Duodenal mucosa (tissue), 2 donors: ENCODE data around the gene GLIS2.

ENCODE experiments used
- H3K27ac ChIP-seq: one replicate; pipeline ENCODE4 v1.7.0; 2013; ENCODE audit warnings: low read depth, low read length
- H3K27me3 ChIP-seq, 2 donors: one replicate each; pipeline ENCODE4 v1.7.0; 2013; ENCODE audit warnings: low read length in 2 of 2, control low read depth in 1 of 2; ENCODE audit not compliant: insufficient read depth in 2 of 2, control insufficient read depth in 1 of 2
- H3K36me3 ChIP-seq, 2 donors: one replicate each; pipeline ENCODE4 v1.7.0; 2013; ENCODE audit warnings: low read length in 2 of 2, control low read depth in 1 of 2; ENCODE audit not compliant: insufficient read depth in 2 of 2, control insufficient read depth in 1 of 2
- H3K4me1 ChIP-seq, 2 donors: one replicate each; pipeline ENCODE4 v1.7.0; 2013; ENCODE audit warnings: low read length in 2 of 2, control low read depth in 1 of 2; ENCODE audit not compliant: insufficient read depth in 2 of 2, control insufficient read depth in 1 of 2
- H3K4me3 ChIP-seq, 2 donors: one replicate each; pipeline ENCODE4 v1.7.0; 2013; ENCODE audit warnings: low read length in 2 of 2, low read depth in 1 of 2
- H3K9ac ChIP-seq, 2 donors: one replicate each; pipeline ENCODE4 v1.7.0; 2013; ENCODE audit warnings: low read length in 2 of 2, low read depth in 1 of 2
- H3K9me3 ChIP-seq, 2 donors: one replicate each; pipeline ENCODE4 v1.7.0; 2013; ENCODE audit warnings: low read length in 2 of 2, control low read depth in 1 of 2; ENCODE audit not compliant: control insufficient read depth in 1 of 2

Gene GLIS2

DNA sequence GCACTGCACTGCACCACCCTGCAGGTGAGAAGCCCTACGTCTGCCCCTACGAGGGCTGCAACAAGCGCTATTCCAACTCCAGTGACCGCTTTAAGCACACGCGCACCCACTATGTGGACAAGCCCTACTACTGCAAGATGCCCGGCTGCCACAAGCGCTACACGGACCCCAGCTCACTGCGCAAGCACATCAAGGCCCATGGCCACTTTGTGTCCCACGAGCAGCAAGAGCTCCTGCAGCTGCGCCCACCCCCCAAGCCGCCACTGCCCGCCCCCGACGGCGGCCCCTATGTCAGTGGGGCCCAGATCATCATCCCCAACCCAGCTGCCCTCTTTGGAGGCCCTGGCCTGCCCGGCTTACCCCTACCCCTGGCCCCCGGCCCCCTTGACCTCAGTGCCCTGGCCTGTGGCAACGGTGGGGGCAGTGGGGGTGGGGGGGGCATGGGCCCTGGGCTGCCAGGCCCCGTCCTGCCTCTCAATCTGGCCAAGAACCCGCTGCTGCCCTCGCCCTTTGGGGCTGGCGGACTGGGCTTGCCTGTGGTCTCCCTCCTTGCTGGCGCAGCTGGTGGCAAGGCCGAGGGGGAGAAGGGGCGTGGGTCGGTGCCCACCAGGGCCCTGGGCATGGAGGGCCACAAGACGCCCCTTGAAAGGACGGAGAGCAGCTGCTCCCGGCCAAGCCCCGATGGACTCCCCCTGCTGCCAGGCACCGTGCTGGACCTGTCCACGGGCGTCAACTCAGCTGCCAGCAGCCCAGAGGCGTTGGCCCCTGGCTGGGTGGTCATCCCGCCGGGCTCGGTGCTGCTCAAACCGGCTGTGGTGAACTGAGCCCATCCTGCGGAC is 21.1 kb downstream of the GLIS2 start:
- peaks cover 0 to 15% of the 10 kb centered on the region in 2 donors for H3K27me3 ChIP-seq
- H3K9ac ChIP-seq = no peak overlapping the region
- no peak overlapping the region for H3K4me3 ChIP-seq
- no peaks in the 10 kb centered on the region for H3K9me3 ChIP-seq
- no peaks in the 10 kb centered on the region for H3K4me1 ChIP-seq
- peaks cover 5 to 29% of the 10 kb centered on the region in 2 donors for H3K36me3 ChIP-seq
- no peak overlapping the region for H3K27ac ChIP-seq

DNA sequence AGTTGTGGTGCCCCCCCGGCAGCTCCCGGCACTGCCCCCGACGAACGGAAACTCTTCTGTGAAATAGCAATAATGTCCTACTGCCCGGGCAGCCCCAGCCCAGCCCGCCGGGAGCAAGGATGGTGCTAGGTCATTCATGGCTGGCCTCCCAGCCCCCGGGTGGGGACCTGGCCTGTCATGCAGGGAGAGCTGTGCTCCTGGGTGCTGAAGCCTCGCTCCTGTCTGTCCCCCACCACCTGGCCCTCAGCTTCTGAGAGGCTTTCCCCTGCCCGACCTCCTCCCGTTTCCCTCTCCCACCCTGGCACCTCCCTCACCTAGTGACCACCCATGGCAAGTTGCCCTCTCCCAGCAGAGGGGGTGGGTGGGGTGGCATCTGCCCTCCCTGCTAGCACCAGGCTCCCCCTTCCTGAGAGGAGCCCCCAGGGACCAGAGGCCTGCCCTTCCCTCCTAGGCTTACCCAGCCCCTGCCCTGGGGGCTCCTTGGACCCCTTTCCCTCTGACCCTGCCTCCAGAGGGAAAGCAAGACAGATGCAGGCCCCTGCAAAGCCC is 21.7 kb downstream of the GLIS2 start:
- H3K27ac ChIP-seq = no peak overlapping the region
- H3K4me1 ChIP-seq = no peaks in the 10 kb centered on the region
- no peaks in the 10 kb centered on the region for H3K9me3 ChIP-seq
- no peak overlapping the region for H3K4me3 ChIP-seq
- peaks cover 0 to 8% of the 10 kb centered on the region in 2 donors for H3K27me3 ChIP-seq
- no peak overlapping the region for H3K9ac ChIP-seq
- peaks cover 5 to 29% of the 10 kb centered on the region in 2 donors for H3K36me3 ChIP-seq

DNA sequence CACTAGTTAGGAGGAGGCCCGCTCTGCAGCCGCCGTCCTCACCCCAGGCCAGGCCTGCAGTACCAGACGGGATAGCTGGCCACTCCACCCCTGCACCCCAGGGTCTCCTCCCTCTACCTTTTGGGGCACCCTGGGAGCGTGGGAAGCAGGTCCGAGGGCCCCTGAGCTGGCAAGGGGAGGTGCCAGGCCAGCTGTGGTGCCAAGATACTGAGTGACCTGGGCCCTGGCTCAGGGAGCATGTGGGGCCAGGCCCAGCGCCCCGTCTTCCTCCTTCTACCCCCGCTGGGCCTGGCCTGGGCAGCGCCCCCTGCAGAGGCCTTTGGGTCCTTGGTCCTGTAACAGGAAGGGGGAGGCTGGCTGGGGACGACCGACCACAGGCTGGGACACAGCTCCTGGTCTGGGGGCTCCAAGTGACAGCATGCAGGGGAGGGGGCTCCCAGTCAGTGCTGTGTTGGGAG is 22.3 kb downstream of the GLIS2 start:
- no peaks in the 10 kb centered on the region for H3K9me3 ChIP-seq
- H3K27me3 ChIP-seq = peaks cover 0 to 4% of the 10 kb centered on the region in 2 donors
- no peak overlapping the region for H3K4me3 ChIP-seq
- peaks cover 5 to 29% of the 10 kb centered on the region in 2 donors for H3K36me3 ChIP-seq
- H3K4me1 ChIP-seq = no peaks in the 10 kb centered on the region
- no peak overlapping the region for H3K27ac ChIP-seq
- no peak overlapping the region for H3K9ac ChIP-seq

DNA sequence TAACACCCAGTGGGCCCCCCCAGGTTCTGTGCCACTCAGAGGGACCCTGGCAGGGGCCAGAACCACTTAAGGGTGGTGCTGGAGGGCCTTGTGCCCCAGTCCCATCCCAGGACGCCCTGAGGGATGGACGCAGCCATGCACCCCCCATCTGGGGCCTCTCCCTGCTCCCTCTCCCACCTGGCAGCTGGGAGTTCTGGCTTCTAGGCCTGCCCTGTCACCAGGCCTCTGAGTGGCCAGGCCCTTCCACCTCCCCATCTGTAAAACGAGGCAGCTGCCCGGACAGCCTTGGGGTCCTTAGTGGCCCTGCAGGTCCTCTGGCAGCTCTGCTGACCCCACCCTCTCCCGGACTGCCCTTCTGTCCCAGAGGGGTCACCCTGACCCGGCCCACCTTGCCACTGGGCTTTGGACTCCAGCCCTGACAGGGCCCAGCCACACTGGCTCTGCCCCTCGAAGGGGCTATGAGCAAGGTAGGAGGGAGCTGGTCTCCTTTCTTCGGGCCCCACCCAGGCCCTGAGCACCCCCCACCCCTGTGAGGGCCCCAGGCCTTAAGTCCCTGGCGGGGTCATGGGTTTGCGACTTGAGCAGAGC is 22.9 kb downstream of the GLIS2 start:
- H3K4me3 ChIP-seq = no peak overlapping the region
- no peaks in the 10 kb centered on the region for H3K27me3 ChIP-seq
- peaks cover 5 to 29% of the 10 kb centered on the region in 2 donors for H3K36me3 ChIP-seq
- H3K9me3 ChIP-seq = no peaks in the 10 kb centered on the region
- H3K9ac ChIP-seq = no peak overlapping the region
- no peaks in the 10 kb centered on the region for H3K4me1 ChIP-seq
- H3K27ac ChIP-seq = no peak overlapping the region

DNA sequence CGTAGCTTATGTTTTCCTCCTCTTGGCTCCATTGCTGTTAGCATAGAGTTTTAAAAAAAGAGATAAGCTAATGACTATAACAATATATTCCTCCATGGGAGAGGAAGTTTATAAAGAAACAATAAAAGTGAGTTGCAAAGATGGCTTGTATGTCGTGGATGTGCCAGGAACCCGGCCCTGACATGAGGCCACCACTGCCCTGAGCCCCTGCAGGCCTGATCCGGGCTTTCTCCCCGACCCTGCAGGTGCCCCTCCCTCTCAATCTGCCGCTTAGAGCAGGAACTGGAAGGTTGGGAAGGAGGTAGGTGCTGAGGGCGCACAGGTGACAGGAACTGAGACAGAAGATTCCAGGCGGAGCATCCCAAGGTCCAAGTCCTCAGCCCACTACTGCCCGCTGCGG is 23.6 kb downstream of the GLIS2 start:
- H3K4me3 ChIP-seq = no peak overlapping the region
- no peaks in the 10 kb centered on the region for H3K27me3 ChIP-seq
- H3K27ac ChIP-seq = no peak overlapping the region
- no peaks in the 10 kb centered on the region for H3K4me1 ChIP-seq
- H3K9me3 ChIP-seq = no peaks in the 10 kb centered on the region
- no peak overlapping the region for H3K9ac ChIP-seq
- H3K36me3 ChIP-seq = peaks cover 5 to 29% of the 10 kb centered on the region in 2 donors

DNA sequence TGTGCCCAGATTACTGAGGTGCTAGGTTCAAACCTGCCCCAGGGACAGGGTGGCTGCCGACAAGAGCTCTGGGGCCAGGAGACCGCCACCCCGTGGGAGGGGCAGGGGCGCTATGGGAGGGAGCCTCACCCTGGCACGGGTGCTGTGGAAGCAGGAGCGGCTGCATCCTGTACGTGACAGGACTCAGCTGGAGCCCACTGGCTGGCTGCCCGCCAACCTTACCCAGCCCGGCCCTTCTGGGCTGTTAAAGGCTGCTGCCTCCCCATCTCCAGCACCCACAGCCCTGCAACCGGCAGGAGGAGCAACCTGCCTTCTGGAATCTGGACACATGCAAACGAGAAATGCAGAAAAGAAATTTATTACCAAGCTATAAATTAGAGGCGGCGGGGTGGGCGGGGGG is 24.0 kb downstream of the GLIS2 start:
- H3K9me3 ChIP-seq = no peaks in the 10 kb centered on the region
- no peaks in the 10 kb centered on the region for H3K27me3 ChIP-seq
- H3K27ac ChIP-seq = no peak overlapping the region
- peaks cover 5 to 25% of the 10 kb centered on the region in 2 donors for H3K36me3 ChIP-seq
- no peaks in the 10 kb centered on the region for H3K4me1 ChIP-seq
- H3K9ac ChIP-seq = no peak overlapping the region
- H3K4me3 ChIP-seq = no peak overlapping the region

DNA sequence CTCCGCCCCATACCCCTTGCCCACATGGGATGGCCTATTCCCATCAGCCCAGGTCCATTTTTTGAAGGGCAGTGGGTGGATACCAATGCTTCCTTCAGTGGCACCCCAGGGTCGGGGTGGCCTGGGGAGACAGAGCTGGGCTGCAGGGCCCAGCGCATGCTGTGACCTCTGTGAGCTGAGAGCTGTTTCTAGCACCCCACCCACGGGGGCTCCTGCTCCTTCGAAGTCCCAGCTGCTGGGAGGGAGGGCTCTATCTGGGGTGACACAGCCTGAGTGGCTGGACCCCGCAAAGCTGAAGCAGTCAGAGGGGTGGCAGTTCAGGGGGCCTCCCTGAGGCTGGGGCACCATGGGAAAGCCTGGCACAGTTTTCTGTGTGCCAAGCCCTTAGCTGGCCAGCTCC is 24.6 kb downstream of the GLIS2 start:
- Histone ChIP-seq H3K27ac (no peak overlapping the region), H3K36me3 (peaks cover 5 to 23% of the 10 kb centered on the region in 2 donors), H3K9ac (no peak overlapping the region), H3K4me3 (no peak overlapping the region), H3K9me3 (no peaks in the 10 kb centered on the region), H3K4me1 (no peaks in the 10 kb centered on the region), H3K27me3 (no peaks in the 10 kb centered on the region)

DNA sequence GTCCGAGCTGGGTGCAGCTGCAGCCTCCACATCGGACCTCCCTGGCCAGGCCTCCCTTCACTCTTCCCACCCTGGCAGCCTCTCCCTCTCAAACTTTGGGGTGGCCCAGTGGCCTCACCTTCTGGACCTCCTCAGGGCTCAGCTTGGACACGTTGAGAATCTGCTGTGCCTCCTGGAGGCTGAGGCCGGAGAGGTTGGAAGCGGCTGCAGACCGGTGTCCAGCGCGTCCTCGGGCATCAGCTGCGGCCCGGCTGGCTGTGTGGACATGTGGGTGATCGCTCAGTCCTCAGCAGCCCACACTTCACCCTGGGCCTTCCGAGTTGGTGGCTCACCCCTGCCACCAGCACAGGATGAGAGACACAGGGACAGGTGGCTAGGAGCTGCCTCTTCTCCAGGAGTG is 25.4 kb downstream of the GLIS2 start:
- no peak overlapping the region for H3K9ac ChIP-seq
- no peaks in the 10 kb centered on the region for H3K27me3 ChIP-seq
- no peak overlapping the region for H3K27ac ChIP-seq
- H3K36me3 ChIP-seq = peaks cover 7 to 23% of the 10 kb centered on the region in 2 donors
- H3K9me3 ChIP-seq = no peaks in the 10 kb centered on the region
- peaks cover 0 to 5% of the 10 kb centered on the region in 2 donors for H3K4me1 ChIP-seq
- H3K4me3 ChIP-seq = no peak overlapping the region

DNA sequence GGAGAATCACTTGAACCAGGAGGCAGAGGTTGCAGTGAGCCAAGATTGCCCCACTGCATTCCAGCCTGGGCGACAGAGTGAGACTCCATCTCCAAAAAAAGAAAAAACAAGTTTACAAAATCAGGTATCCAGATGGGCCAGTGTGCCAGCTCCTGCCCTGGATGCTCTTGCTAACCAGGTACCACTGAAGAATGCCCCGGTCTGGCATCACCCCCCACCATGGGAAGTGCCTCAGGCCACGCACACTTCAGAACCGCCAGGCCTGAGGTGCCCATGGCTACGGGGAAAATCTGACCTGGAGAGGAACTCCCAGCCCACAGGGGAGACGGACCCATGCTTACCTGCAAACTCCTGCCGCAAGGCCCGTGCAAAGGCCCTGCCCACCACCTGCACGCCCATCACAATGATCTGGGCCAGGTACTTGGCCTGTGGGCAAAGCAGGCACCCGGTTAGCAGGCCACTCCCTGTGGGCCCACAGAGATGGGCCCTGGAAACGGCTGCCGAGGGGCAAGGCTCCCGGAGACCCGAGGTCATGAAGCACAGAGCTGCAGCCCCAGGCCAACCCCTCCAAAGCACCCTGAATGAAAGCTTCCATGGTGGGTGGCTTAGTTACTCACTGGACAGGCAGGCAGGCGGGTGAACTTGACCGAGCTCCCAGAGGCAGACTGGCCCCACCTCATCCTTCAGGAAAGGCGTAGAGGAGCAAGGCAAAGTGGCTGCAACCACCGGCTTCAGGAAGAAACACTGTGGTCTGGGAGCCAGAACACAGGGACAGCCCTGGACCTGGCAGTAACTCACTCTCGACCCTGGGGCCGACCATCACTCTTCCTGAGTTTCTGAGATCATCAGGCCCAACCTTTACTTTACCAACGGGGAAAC is 27.2 kb downstream of the GLIS2 start:
- peaks cover 7 to 27% of the 10 kb centered on the region in 2 donors for H3K36me3 ChIP-seq
- peaks cover 0 to 5% of the 10 kb centered on the region in 2 donors for H3K4me1 ChIP-seq
- H3K27me3 ChIP-seq = no peaks in the 10 kb centered on the region
- H3K27ac ChIP-seq = no peak overlapping the region
- no peak overlapping the region for H3K9ac ChIP-seq
- H3K9me3 ChIP-seq = no peaks in the 10 kb centered on the region
- H3K4me3 ChIP-seq = no peak overlapping the region
